Measurements from ENCODE around the gene SHH.

GRCh38 chr7:155770241-155770640 lies 42.0 kb downstream of the SHH start:
- no peak for TF ChIP-seq CTCF (conservative IDR thresholded peaks at IDR 0.05)
- no peak for TF ChIP-seq ZFX (IDR thresholded peaks at IDR 0.05)

Data from C4-2B (cell line).